GM23338 (cell line): ENCODE results near the gene CACNB1. TPM values are rescaled to one million over a fixed set of nuclear protein-coding genes. Genes with fewer than 3 reads are reported as not detected.

Experiments used
- ATAC-seq: fragments of 200-7000 bp; cut with Tn5 transposase; 3 replicates; pipeline ENCODE4 v1.9.1; 2020
- DNase-seq: peaks from one replicate; pipeline ENCODE4 v3.0.0-alpha.2; 2015; ENCODE audit warnings: low spot score
- H2AFZ ChIP-seq: fragments of 200-600 bp; sonication (generic); 2 replicates; pipeline ENCODE4 v1.8.0; 2016; ENCODE audit warnings: antibody characterized with exemption, mild to moderate bottlenecking, moderate library complexity
- H3F3A ChIP-seq: fragments of 200-600 bp; sonication (generic); replicated peaks from 2 replicates; pipeline ENCODE4 v1.8.0; 2017; ENCODE audit warnings: antibody characterized with exemption, mixed run types, low read depth
- H3K27ac ChIP-seq: fragments of 200-600 bp; sonication (generic); 2 replicates; pipeline ENCODE4 v1.6.1; 2016; ENCODE audit warnings: low read depth
- H3K27me3 ChIP-seq: fragments of 200-600 bp; sonication (generic); 2 replicates; pipeline ENCODE4 v1.8.0; 2016; ENCODE audit warnings: mild to moderate bottlenecking, mixed run types, moderate library complexity; ENCODE audit not compliant: insufficient read depth
- H3K36me3 ChIP-seq: fragments of 200-600 bp; sonication (generic); 2 replicates; pipeline ENCODE4 v1.8.0; 2016; ENCODE audit warnings: mild to moderate bottlenecking; ENCODE audit not compliant: insufficient read depth
- H3K4me1 ChIP-seq: fragments of 200-600 bp; sonication (generic); 2 replicates; pipeline ENCODE4 v1.8.0; 2016; ENCODE audit warnings: mild to moderate bottlenecking, moderate library complexity; ENCODE audit not compliant: insufficient read depth
- H3K4me2 ChIP-seq: fragments of 200-600 bp; sonication (generic); 2 replicates; pipeline ENCODE4 v1.7.1; 2017; ENCODE audit warnings: mixed run types
- H3K4me3 ChIP-seq: fragments of 200-600 bp; sonication (generic); 2 replicates; pipeline ENCODE4 v1.6.1; 2016; ENCODE audit warnings: mixed run types
- H3K79me2 ChIP-seq: fragments of 200-600 bp; sonication (generic); replicated peaks from 2 replicates; pipeline ENCODE4 v1.8.0; 2017; ENCODE audit warnings: mild to moderate bottlenecking; ENCODE audit not compliant: insufficient read depth
- H3K9me2 ChIP-seq: fragments of 200-600 bp; sonication (generic); 2 replicates; pipeline ENCODE4 v1.8.0; 2017; ENCODE audit not compliant: insufficient read depth
- H4K20me1 ChIP-seq: fragments of 200-600 bp; sonication (generic); replicated peaks from 2 replicates; pipeline ENCODE4 v1.8.0; 2017; ENCODE audit warnings: mild to moderate bottlenecking; ENCODE audit not compliant: insufficient read depth
- H3K27ac Mint-ChIP-seq: 2 replicates; pipeline ENCODE4 v1.8.0; 2020; ENCODE audit warnings: inconsistent platforms, mild to moderate bottlenecking, moderate library complexity, mixed read lengths
- H3K27me3 Mint-ChIP-seq: 3 replicates; pipeline ENCODE4 v1.8.0; 2022; ENCODE audit warnings: low read depth, mild to moderate bottlenecking, moderate library complexity, mixed read lengths, inconsistent platforms; ENCODE audit not compliant: insufficient read depth, poor library complexity
- H3K36me3 Mint-ChIP-seq: 3 replicates; pipeline ENCODE4 v1.8.0; 2021; ENCODE audit warnings: low read depth, mild to moderate bottlenecking, inconsistent platforms, moderate library complexity, mixed read lengths
- H3K4me1 Mint-ChIP-seq: 3 replicates; pipeline ENCODE4 v1.8.0; 2020; ENCODE audit warnings: mild to moderate bottlenecking, inconsistent platforms, mixed read lengths
- H3K4me3 Mint-ChIP-seq: 3 replicates; pipeline ENCODE4 v1.8.0; 2021; ENCODE audit warnings: moderate library complexity, mild to moderate bottlenecking, inconsistent platforms, mixed read lengths
- H3K9me3 Mint-ChIP-seq: 3 replicates; pipeline ENCODE4 v1.8.0; 2020; ENCODE audit warnings: moderate library complexity, mild to moderate bottlenecking, inconsistent platforms, mixed read lengths
- CREB1 ChIP-seq: fragments of 250-450 bp; sonication (Bioruptor Pico); IDR thresholded peaks from 2 replicates; pipeline ENCODE4 v1.5.0; 2020; ENCODE audit warnings: low read depth, mild to moderate bottlenecking, moderate library complexity
- EZH2 ChIP-seq: fragments of 200-600 bp; sonication (generic); IDR thresholded peaks from one replicate; pipeline ENCODE4 v1.8.0; 2017; ENCODE audit warnings: antibody characterized with exemption, mild to moderate bottlenecking, low read depth; ENCODE audit not compliant: unreplicated experiment
- EZH2phosphoT487 ChIP-seq: fragments of 200-600 bp; sonication (generic); IDR thresholded peaks from one replicate; pipeline ENCODE4 v1.8.1; 2018; ENCODE audit warnings: antibody characterized with exemption; ENCODE audit not compliant: unreplicated experiment
- NANOG ChIP-seq: IDR thresholded peaks from 2 replicates; pipeline ENCODE4 v1.6.1; 2016; ENCODE audit warnings: antibody characterized with exemption, borderline replicate concordance
- POLR2AphosphoS5 ChIP-seq: IDR thresholded peaks from 2 replicates; pipeline ENCODE4 v1.6.1; 2016; ENCODE audit warnings: antibody characterized with exemption, low read depth
- ZNF114 ChIP-seq: fragments of 250-450 bp; sonication (Bioruptor Pico); IDR thresholded peaks from 2 replicates; pipeline ENCODE4 v1.5.0; 2020; ENCODE audit warnings: mild to moderate bottlenecking, moderate library complexity
- ZNF331 ChIP-seq: fragments of 250-450 bp; sonication (Bioruptor Pico); IDR thresholded peaks from 2 replicates; pipeline ENCODE4 v1.5.0; 2020; ENCODE audit warnings: low read depth, mild to moderate bottlenecking, moderate library complexity
- polyA plus RNA-seq: library from polyadenylated mRNA; unstranded; fragments of >200 nt; fragmentation: Nextera tagmentation; extraction: Ambion mirVana; gene quantifications from 2 replicates; pipeline ENCODE4 v1.2.1, GENCODE V29; 2016
- total RNA-seq: library from RNA; depleted of rRNA; stranded (reverse); fragments of >200 nt; shearing (Covaris generic); gene quantifications from 2 replicates; pipeline ENCODE4 v1.2.3, GENCODE V29; 2014
- TF ChIP-seq, protein P1 (sequence below): IDR thresholded peaks from 2 replicates; pipeline ENCODE4 v1.6.1; 2016; ENCODE audit warnings: antibody characterized with exemption
- TF ChIP-seq, protein P2 (sequence below), 2 experiments: fragments of 200-600 bp in 1 of 2; sonication (generic) in 1 of 2; conservative IDR thresholded peaks; 2 replicates each; pipeline versions ENCODE4 v1.5.1 to v1.6.1; 2016 to 2017; ENCODE audit warnings: antibody characterized with exemption in 2 of 2, low read depth in 2 of 2, mild to moderate bottlenecking in 2 of 2, moderate library complexity in 1 of 2
- TF ChIP-seq, protein P3 (sequence below): IDR thresholded peaks from one replicate; pipeline ENCODE4 v1.6.1; 2018; ENCODE audit warnings: antibody characterized with exemption; ENCODE audit not compliant: unreplicated experiment

The CACNB1 gene
- total and polyA plus RNA-seq, 2 experiments from 2014 or later: 8.4 to 13.1 TPM

DNA sequence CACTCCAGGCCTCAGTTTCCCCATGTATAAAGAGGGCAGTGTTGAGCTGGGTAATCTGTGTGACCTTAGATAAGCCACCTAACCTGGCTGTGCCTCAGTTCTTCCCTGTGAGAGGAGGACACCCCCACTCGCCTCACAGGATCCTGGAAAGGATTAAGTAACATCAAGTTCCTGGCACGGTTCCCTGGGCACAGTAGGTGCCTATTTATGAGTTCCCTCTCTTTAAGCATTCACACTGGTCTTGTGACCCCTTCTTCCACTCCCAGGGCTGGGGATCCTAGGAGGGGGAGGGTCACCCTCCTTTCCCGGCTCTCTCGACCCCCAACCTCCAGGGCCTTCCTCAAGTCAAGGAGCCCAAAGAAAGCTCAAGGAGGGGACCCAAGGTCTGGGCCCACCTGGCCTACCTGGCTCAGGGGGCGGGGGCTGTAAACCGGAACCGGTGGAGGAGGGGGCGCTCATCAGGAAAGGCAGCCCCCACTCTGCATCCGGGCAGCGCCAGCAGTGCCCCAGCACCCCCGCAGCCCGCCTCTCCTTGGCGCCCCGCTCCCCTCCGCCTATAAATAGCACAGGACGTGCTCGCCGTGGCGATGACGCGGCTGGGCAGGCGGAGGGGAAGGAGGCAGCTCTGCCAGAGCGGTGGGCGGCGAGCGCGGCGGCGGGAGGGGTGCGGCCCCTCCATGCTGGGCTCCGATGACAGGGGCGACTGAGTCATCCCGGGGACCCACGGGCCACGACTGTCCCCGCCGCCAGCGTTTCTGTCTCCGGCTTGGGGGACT is 12.0 kb upstream of the CACNB1 start:
- Histone ChIP-seq H2AFZ (peak overlapping the region; percentile 89; the same call in 1 of the 2 replicates), H3K4me2 (peak overlapping the region; percentile 89), H3K9me2 (no peaks in the 10 kb centered on the region), H4K20me1 (peaks cover 5% of the 10 kb centered on the region), H3K4me3 (peak overlapping the region; percentile 61), H3K36me3 (peaks cover 8% of the 10 kb centered on the region), H3F3A (peaks cover 19% of the 10 kb centered on the region), H3K27me3 (0 out of 2 replicates have a peak, but pooled peaks cover 9% of the 10 kb centered on the region), H3K4me1 (peaks cover 16% of the 10 kb centered on the region), H3K27ac (no peak overlapping the region), H3K79me2 (no peaks in the 10 kb centered on the region)
- ATAC-seq: peak; percentile 28
- TF ChIP-seq EZH2 (no peak), NANOG (no peak), ZNF114 (CRISPR knock-in tag) (no peak), CREB1 (peak; percentile 64), POLR2AphosphoS5 (peak; percentile 50; the same call in 1 of the 2 replicates)
- TF ChIP-seq, protein P1, sequence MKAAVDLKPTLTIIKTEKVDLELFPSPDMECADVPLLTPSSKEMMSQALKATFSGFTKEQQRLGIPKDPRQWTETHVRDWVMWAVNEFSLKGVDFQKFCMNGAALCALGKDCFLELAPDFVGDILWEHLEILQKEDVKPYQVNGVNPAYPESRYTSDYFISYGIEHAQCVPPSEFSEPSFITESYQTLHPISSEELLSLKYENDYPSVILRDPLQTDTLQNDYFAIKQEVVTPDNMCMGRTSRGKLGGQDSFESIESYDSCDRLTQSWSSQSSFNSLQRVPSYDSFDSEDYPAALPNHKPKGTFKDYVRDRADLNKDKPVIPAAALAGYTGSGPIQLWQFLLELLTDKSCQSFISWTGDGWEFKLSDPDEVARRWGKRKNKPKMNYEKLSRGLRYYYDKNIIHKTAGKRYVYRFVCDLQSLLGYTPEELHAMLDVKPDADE: 0 out of 2 replicates have a peak, but pooled peaks have one; percentile 18
- Mint-ChIP-seq H3K4me1 (peaks cover 44% of the 10 kb centered on the region), H3K9me3 (no peaks in the 10 kb centered on the region; the same call in 2 of the 3 replicates), H3K27ac (no peak overlapping the region), H3K36me3 (peaks cover 11% of the 10 kb centered on the region), H3K27me3 (peaks cover 15% of the 10 kb centered on the region), H3K4me3 (peak overlapping the region; percentile 69)
- peak; percentile 77 for DNase-seq

DNA sequence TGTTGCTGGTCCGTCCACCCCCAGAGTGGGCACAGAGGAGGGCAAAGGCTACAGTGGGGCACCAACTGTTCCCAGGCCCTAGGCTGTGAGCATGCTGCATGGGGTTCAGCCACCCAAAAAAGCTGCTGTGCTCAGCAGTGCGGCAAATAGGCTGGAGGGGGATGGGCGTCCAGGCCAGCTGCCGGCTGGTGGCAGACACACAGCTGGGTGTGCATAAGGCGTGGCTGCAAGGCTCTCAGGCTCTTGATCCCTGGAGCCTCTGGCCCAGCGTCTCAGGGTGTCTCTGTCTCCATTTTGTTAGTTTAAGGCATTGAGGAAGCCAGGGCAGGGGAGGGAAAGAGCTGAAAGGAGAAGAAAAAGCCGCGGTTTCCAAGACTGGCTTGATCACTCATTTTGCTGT is 11.4 kb upstream of the CACNB1 start:
- Histone ChIP-seq H3K79me2 (no peaks in the 10 kb centered on the region), H4K20me1 (peaks cover 11% of the 10 kb centered on the region), H3K4me3 (peak overlapping the region; percentile 61), H3K4me2 (peak overlapping the region; percentile 89), H3K36me3 (peaks cover 14% of the 10 kb centered on the region), H2AFZ (peak overlapping the region; percentile 14; the same call in 1 of the 2 replicates), H3K4me1 (peaks cover 16% of the 10 kb centered on the region), H3K27ac (no peak overlapping the region), H3F3A (peaks cover 25% of the 10 kb centered on the region), H3K27me3 (0 out of 2 replicates have a peak, but pooled peaks cover 9% of the 10 kb centered on the region), H3K9me2 (no peaks in the 10 kb centered on the region)
- peak overlapping the region; percentile 69; the same call in 2 of the 3 replicates for H3K4me3 Mint-ChIP-seq
- ATAC-seq: peak; percentile 6
- H3K9me3 Mint-ChIP-seq: no peaks in the 10 kb centered on the region; the same call in 2 of the 3 replicates
- H3K4me1 Mint-ChIP-seq: peaks cover 42% of the 10 kb centered on the region
- H3K27ac Mint-ChIP-seq: no peak overlapping the region
- peaks cover 17% of the 10 kb centered on the region for H3K36me3 Mint-ChIP-seq
- no peak for DNase-seq
- H3K27me3 Mint-ChIP-seq: peaks cover 18% of the 10 kb centered on the region
- TF ChIP-seq, protein P2, sequence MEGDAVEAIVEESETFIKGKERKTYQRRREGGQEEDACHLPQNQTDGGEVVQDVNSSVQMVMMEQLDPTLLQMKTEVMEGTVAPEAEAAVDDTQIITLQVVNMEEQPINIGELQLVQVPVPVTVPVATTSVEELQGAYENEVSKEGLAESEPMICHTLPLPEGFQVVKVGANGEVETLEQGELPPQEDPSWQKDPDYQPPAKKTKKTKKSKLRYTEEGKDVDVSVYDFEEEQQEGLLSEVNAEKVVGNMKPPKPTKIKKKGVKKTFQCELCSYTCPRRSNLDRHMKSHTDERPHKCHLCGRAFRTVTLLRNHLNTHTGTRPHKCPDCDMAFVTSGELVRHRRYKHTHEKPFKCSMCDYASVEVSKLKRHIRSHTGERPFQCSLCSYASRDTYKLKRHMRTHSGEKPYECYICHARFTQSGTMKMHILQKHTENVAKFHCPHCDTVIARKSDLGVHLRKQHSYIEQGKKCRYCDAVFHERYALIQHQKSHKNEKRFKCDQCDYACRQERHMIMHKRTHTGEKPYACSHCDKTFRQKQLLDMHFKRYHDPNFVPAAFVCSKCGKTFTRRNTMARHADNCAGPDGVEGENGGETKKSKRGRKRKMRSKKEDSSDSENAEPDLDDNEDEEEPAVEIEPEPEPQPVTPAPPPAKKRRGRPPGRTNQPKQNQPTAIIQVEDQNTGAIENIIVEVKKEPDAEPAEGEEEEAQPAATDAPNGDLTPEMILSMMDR (conservative IDR thresholded peaks at IDR 0.05; ENCODE audit: low read depth in 2 of 2): no peak
- TF ChIP-seq POLR2AphosphoS5: no peak
- TF ChIP-seq, protein P3, sequence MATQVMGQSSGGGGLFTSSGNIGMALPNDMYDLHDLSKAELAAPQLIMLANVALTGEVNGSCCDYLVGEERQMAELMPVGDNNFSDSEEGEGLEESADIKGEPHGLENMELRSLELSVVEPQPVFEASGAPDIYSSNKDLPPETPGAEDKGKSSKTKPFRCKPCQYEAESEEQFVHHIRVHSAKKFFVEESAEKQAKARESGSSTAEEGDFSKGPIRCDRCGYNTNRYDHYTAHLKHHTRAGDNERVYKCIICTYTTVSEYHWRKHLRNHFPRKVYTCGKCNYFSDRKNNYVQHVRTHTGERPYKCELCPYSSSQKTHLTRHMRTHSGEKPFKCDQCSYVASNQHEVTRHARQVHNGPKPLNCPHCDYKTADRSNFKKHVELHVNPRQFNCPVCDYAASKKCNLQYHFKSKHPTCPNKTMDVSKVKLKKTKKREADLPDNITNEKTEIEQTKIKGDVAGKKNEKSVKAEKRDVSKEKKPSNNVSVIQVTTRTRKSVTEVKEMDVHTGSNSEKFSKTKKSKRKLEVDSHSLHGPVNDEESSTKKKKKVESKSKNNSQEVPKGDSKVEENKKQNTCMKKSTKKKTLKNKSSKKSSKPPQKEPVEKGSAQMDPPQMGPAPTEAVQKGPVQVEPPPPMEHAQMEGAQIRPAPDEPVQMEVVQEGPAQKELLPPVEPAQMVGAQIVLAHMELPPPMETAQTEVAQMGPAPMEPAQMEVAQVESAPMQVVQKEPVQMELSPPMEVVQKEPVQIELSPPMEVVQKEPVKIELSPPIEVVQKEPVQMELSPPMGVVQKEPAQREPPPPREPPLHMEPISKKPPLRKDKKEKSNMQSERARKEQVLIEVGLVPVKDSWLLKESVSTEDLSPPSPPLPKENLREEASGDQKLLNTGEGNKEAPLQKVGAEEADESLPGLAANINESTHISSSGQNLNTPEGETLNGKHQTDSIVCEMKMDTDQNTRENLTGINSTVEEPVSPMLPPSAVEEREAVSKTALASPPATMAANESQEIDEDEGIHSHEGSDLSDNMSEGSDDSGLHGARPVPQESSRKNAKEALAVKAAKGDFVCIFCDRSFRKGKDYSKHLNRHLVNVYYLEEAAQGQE: no peak
- no peak for TF ChIP-seq EZH2
- no peak for TF ChIP-seq EZH2phosphoT487
- TF ChIP-seq ZNF331 (CRISPR knock-in tag): peak; percentile 56; the same call in 1 of the 2 replicates
- no peak for TF ChIP-seq CREB1
